Endometrial microvascular endothelial cells (primary cell): Measurements from ENCODE around the gene CCDC43. TPM values are rescaled to one million over a fixed set of nuclear protein-coding genes. Genes with fewer than 3 reads are reported as not detected.

Source experiments
- in situ Hi-C: cut with HindIII; loops from 2 replicates; pipeline ENCODE4 v1.10.0; 2017; ENCODE audit warnings: low sequenced_read_pairs, low pct_unique_long_range_greater_than_20kb; ENCODE audit errors: inconsistent ontology term
- total RNA-seq: library from RNA; depleted of rRNA; stranded (reverse); fragments of >200 nt; gene quantifications from one replicate; pipeline ENCODE4 v1.2.3, GENCODE V29; 2015; ENCODE audit errors: inconsistent ontology term

The CCDC43 gene
- total RNA-seq, 1 donor from 2014 or later: 29.4 TPM

DNA sequence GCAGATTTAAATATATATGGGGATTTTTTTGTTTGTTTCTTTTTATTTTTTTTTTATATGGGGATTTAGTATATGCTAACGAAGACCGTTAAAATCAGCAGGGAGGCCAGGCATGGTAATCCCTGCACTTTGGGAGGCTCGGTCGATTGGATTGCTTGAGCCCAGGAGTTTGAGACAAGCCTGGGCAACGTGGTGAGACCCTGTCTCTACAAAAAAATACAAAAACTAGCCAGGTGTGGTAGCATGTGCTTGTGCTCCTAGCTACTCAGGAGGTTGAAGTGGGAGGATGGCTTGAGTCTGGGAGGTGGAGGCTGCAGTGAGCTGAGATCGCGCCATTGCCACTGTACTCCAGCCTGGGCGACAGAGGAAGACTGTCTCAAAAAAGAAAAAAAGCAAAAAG, 55.6 kb downstream of the CCDC43 start:
- in situ Hi-C loops: no loop called here

DNA sequence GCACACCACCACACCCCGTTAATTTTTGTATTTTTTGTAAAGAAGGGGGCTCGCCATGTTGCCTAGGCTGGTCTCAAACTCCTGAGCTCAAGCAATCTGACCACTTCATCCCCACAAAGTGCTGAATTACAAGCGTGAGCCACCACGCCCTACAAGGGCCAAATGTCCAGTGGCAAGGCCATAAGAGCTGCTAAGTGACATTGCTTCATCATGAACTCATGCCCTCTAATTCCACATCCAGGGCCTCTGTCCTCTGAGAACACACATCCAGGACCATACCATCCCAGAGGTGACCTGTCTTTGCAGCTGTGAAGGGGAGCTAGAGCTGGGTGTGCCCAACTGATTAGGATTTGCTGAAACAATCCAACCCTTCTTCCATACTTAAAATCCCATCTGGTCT, 58.9 kb downstream of the CCDC43 start:
- in situ Hi-C loops: no loop called here

DNA sequence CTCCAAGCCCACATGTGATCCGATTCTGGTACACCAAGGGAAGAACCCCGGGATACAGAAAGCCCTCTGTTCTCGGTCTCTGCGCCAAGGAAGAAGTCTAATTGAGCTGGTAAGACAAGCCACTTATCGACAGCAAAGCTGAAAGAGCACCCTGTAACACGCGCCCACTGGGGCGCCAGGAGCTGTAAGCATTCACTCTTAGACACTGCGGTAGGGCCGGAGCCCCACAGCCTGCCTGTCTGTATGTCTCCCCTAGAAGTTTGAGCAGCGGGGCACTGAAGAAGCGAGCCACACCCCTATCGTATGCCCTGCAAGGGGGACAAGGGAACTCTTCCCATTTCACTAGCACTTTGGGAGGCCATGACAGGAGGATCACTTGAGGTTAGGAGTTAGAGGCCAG, 60.3 kb downstream of the CCDC43 start:
- in situ Hi-C loops: no loop called here

DNA sequence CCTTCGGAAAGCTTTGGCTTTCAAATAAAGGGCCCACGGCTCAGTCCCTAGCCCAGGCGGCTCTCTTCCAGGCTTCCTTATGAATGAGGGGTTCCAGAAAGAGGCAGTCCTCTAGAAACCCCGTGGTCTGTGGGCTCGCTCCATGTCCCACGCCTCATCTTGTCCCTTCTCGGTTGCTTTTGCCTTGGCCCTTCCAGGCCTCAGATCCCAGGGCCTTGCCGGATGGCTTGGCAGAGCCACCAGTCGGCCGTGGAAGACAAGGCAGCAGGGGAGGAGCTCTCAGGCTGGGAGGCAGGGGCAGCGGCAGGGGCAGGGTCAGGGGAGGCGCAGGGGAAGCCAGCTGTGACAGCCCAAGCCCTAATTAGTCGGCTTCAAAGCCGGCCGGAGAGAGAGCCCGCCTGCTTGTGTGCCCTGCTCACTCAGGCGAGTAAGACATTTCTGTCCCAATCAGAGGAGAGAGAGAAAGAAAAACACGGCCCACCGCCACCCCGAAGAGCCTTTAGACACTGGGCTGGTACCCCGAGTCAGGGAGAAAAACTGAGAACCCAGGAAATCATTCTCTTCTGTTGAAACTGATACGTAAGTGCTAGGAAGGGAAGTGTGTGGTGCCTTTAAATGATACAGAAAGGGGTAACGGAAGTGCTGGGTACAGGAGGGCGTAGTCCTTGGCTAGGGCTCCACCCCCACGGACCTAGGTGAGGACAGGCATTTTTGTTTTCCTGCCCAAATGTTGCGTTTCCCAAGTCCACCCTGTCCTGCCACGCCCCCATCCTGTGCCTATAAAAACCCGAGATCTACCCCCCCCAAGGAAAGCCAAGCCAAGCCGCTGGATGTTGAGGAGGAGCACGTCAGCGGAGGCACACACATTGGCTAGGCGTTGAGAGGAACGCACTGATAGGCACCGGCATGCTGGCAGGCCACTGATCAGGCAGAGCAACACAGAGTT, 61.1 kb downstream of the CCDC43 start:
- in situ Hi-C loops: no loop called here

DNA sequence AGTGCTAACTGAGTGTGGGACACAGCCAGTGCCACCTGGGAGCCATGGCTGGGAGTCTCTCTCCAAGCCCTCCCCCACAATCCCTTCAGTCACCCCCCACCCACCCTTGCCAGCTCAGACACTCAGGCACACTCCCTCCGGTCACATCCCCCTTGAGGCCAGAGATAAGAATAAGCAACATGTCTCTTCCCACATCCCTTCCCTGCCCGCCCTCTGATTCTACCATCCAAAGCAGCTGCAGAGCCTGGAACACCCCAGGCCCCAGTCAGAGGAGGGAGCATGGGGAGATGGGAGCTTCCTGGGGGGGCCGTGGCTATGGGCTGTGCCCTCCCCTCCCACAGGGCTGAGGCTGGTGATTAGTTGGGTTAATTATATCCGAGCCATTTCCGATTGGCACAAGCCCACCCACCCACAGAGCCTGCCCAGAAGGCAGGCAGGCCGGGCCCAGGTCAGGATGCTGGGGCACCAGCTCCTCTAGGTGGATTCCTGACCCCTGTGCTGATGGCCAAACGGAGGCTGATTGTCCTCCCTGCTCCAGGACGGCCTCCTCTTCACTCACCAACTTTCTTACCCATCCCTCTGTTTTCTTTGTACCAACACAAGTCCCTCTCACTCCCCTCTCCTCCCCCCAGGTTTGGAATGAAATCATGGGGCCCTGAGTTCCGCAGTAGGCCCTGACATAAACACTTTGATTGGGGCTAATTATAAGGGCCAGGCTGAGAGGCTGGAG, 61.9 kb downstream of the CCDC43 start:
- in situ Hi-C loops: no loop called here

Other genes with a start within 250 kb of the CCDC43 start
- gene GPATCH8, start 186.4 kb downstream of the CCDC43 start, total RNA-seq: 14.2 TPM
- 1.1 TPM for gene FZD2, start 132.3 kb downstream of the CCDC43 start, total RNA-seq
- gene MEIOC, start 33.3 kb downstream of the CCDC43 start, total RNA-seq: under 0.01 TPM
- gene DBF4B, start 18.9 kb upstream of the CCDC43 start, total RNA-seq: 12.8 TPM
- gene ADAM11, start 69.2 kb upstream of the CCDC43 start, total RNA-seq: 0.19 TPM
- gene GJC1, start 140.5 kb upstream of the CCDC43 start, total RNA-seq: 18.2 TPM
- not detected for gene HIGD1B, start 158.1 kb upstream of the CCDC43 start, total RNA-seq
- 122 TPM for gene EFTUD2, start 209.7 kb upstream of the CCDC43 start, total RNA-seq
- not detected for gene GFAP, start 225.7 kb upstream of the CCDC43 start, total RNA-seq